Bronchial epithelial cell (primary cell): ENCODE measurements around the gene SRSF9. TPM values are rescaled to one million over a fixed set of nuclear protein-coding genes. Genes with fewer than 3 reads are reported as not detected.

Source experiments
- DNase-seq: peaks from one replicate; pipeline ENCODE4 v3.0.0-alpha.2; 2010; ENCODE audit warnings: low read depth
- FAIRE-seq: peaks from 2 replicates; lab custom pipeline; 2011; peaks lifted over from hg19 to GRCh38; lab: Jason Lieb, UNC
- H3K27me3 ChIP-seq: 2 replicates; pipeline ENCODE4 v1.5.1; 2011; ENCODE audit warnings: low read length; ENCODE audit not compliant: control insufficient read depth, insufficient read depth
- H3K36me3 ChIP-seq: 2 replicates; pipeline ENCODE4 v1.5.1; 2011; ENCODE audit warnings: low read length; ENCODE audit not compliant: control insufficient read depth, insufficient read depth
- H3K4me3 ChIP-seq: 2 replicates; pipeline ENCODE4 v1.5.1; 2011; ENCODE audit warnings: mild to moderate bottlenecking, low read depth, low read length, control low read depth
- total RNA-seq: library from RNA; depleted of rRNA; stranded (reverse); fragments of >200 nt; gene quantifications from 2 replicates; pipeline ENCODE4 v1.2.1, GENCODE V29; 2014
- TF ChIP-seq, protein P1 (sequence below): IDR thresholded peaks from 2 replicates; pipeline ENCODE4 v1.5.1; 2011; ENCODE audit warnings: mild to moderate bottlenecking, moderate library complexity, low read length, control low read depth, inconsistent platforms; ENCODE audit not compliant: insufficient read depth, severe bottlenecking

The SRSF9 gene
- total RNA-seq, 1 donor from 2014 or later: 349 TPM

DNA sequence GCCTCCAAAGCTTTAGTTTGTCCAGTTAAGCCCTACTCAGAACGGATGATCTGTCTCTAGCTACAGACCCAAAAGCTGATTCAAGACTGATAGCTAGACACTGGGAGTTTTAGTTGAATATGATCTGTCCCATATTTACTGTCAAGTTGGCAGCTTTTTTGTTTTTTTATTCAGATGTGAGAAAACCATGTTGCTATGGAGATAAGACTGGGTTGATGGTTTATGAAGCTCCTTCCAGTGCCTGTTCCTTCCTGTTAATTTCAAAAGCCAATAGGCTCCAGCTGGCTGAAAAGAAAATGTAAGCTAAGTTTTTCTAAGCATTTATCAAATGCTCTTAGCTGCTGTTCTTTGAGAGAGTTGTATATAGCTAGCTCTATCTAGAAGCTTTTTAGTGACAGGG lies 31.0 kb upstream of the SRSF9 start:
- Histone ChIP-seq H3K27me3 (no peaks in the 10 kb centered on the region), H3K36me3 (peaks cover 2% of the 10 kb centered on the region), H3K4me3 (no peak overlapping the region)
- TF ChIP-seq, protein P1, sequence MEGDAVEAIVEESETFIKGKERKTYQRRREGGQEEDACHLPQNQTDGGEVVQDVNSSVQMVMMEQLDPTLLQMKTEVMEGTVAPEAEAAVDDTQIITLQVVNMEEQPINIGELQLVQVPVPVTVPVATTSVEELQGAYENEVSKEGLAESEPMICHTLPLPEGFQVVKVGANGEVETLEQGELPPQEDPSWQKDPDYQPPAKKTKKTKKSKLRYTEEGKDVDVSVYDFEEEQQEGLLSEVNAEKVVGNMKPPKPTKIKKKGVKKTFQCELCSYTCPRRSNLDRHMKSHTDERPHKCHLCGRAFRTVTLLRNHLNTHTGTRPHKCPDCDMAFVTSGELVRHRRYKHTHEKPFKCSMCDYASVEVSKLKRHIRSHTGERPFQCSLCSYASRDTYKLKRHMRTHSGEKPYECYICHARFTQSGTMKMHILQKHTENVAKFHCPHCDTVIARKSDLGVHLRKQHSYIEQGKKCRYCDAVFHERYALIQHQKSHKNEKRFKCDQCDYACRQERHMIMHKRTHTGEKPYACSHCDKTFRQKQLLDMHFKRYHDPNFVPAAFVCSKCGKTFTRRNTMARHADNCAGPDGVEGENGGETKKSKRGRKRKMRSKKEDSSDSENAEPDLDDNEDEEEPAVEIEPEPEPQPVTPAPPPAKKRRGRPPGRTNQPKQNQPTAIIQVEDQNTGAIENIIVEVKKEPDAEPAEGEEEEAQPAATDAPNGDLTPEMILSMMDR: no peak
- FAIRE-seq (no peak), DNase-seq (no peak)

DNA sequence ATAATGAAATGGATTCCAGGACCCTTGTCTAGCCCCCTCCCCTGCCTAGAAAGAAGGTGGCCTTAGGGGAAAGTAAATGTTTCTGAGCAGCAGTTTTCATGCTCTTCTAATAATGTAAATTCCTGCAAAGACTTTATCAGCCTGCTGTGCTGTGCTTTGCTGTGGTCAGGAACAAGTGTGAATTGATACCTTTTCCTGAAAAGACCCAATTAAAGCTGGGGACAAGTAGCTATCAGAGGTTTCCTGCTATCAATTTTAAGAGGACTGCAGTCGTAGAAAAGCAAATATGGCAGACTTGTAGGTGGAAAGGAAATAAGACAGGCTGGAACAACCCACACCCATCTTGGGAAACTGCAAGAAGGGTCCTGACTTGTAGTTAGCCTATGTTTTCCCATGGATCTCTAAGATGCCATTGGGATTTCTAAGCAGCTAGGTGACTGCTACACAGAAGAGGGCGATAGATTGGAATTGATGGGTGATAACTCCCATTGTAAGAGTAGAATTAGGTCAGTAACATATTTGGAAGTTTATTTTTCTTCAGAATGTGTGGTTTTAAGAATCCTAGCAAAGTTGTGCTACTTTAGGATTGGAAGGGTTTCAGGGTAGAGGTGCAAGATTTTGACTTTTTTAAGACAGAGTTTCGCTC lies 29.4 kb upstream of the SRSF9 start:
- Histone ChIP-seq H3K4me3 (no peak overlapping the region), H3K36me3 (peaks cover 2% of the 10 kb centered on the region), H3K27me3 (no peaks in the 10 kb centered on the region)
- TF ChIP-seq, protein P1: no peak
- FAIRE-seq: no peak
- DNase-seq: peak; percentile 41

DNA sequence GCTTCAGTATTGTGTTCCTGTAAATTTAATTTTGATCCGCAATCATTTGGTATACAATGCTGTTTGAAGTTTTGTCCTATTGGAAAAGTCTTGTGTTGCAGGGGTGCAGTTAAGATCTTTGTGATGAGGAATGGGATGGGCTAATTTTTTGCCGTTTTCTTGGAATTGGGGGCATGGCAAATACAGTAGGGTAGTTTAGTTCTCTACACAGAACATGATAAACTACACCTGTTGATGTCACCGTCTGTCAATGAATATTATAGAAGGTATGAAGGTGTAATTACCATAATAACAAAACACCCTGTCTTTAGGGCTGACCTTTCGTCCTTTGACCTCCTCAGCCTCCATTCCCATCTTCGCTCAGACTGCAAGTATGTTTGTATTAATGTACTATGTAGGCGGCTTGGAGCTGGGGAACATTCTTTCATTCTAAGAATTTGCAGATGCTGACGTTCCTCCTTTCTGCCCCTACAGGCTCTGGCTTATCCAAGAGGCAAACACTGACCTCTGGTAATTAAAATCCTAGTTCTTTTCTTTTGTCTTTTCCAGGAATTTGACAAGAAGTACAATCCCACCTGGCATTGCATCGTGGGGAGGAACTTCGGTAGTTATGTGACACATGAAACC lies 28.1 kb upstream of the SRSF9 start:
- H3K4me3 ChIP-seq: peak overlapping the region; percentile 94
- no peak for FAIRE-seq

DNA sequence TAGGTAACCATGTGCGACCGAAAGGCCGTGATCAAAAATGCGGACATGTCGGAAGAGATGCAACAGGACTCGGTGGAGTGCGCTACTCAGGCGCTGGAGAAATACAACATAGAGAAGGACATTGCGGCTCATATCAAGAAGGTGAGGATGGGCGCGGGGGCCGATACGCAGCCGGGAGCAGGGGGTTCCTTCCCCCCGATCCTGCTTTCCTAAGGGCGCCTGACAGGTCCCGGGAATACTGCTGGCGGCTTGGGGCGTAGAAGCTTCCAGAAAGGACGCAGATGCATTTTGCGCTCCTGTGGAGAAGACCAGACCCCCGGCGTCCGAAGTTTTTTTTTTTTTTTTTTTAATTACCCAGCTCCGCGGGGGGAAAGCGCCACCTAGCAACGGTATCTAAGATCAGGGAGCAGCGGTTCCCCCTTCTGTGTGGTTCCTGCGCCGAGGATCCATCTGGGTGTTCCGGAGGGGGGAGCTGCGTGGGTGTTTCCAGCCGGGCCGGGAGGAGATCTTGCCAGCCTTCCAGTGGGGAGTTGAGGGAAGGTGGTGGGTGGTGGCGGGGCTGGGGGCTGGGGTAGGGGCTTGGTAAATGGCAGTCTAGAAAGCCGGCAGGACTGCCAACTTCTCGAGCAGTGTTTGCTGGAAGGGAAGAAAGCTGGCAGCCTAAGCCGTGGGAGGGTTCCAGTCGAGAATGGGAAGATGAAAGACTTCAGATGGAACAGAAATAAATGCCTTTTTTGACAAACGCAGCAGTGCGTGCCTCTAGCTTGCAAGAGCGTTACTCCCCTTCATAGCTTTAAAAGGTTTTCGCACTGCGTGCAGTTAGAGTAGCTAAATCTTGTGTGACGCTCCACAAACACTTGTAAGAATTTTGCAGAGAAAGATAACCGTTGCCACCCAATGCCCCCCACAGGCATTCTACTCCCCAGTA lies 27.1 kb upstream of the SRSF9 start:
- FAIRE-seq (no peak), DNase-seq (peak; percentile 37)
- no peaks in the 10 kb centered on the region for H3K27me3 ChIP-seq
- H3K36me3 ChIP-seq: no peaks in the 10 kb centered on the region
- peak overlapping the region; percentile 94 for H3K4me3 ChIP-seq
- TF ChIP-seq, protein P1: no peak

More for the DNA sequence above, 28.1 kb upstream of the SRSF9 start:
- no peaks in the 10 kb centered on the region for H3K27me3 ChIP-seq
- DNase-seq: no peak
- H3K36me3 ChIP-seq: no peaks in the 10 kb centered on the region
- TF ChIP-seq, protein P1: no peak

DNA sequence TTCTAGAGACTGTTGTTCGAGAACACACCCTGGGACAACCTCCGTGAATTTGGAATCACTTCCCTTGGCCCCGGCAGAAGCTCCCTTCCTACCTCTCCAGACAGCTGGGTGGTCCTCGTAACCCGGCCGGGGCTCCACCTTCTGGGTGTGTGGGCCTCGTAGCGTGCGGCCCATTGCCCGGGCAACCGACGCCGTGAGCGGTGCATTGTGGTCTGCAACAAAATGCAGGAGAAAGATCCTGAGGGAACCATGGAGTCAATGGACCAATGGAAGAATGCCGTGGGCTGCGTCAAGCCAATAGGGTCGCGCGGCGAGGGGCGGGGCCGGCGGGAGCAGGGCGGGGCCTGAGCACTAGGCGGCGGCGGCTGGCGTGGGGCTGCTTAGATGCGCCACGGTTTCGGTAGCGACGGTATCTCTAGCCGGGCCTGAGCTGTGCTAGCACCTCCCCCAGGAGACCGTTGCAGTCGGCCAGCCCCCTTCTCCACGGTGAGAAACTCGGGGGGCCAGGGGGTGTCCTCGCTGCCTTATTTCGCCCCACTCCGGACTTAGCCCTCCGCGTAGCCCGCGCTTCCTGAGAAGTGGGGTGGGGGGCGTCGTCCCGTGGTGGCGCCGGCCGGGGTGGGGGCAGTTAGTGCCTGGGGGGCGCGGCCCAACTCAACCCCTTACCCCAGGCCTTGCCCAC lies 26.3 kb upstream of the SRSF9 start, which contains the start of gene DYNLL1:
Gene DYNLL1 (plus strand): TSS at position 383 of the 682 bp plus-strand sequence. CDS start 309 bp downstream, outside the sequence.
- TF ChIP-seq, protein P1: no peak
- DNase-seq: peak; percentile 88
- peak within 1 kb of the TSS; percentile 94 for H3K4me3 ChIP-seq
- peaks cover 2% of the 10 kb centered on the region for H3K36me3 ChIP-seq
- no peak for FAIRE-seq
- no peaks in the 10 kb centered on the region for H3K27me3 ChIP-seq
